Stomach (tissue), 9 donors: ENCODE measurements around the gene ITPR2. TPM values are rescaled to one million over a fixed set of nuclear protein-coding genes. Genes with fewer than 3 reads are reported as not detected.

Experiments
- DNase-seq, 2 donors: peaks; one replicate each; pipeline versions ENCODE4 v3.0.0 to v3.0.0-alpha.2; 2013 to 2019
- H3K27ac ChIP-seq, 5 donors: fragments of 200-600 bp in 4 of 5; sonication (generic) in 4 of 5; one replicate each; pipeline ENCODE4 v1.5.1; 2013 to 2019; ENCODE audit warnings: mild to moderate bottlenecking in 1 of 5, moderate library complexity in 1 of 5
- H3K27me3 ChIP-seq, 3 donors: fragments of 200-600 bp; sonication (generic); one replicate each; pipeline ENCODE4 v1.5.1; 2017 to 2019; ENCODE audit warnings: mixed run types in 1 of 3
- H3K36me3 ChIP-seq, 4 donors: fragments of 200-600 bp; sonication (generic); 1 replicate in 3 of 4; 2 replicates in 1 of 4; pipeline ENCODE4 v1.5.1; 2016 to 2019
- H3K4me1 ChIP-seq, 4 donors: fragments of 200-600 bp; sonication (generic); one replicate each; pipeline ENCODE4 v1.5.1; 2016 to 2019
- H3K4me3 ChIP-seq, 4 donors: fragments of 200-600 bp; sonication (generic) in 3 of 4; one replicate each; pipeline ENCODE4 v1.5.1; 2016 to 2019; ENCODE audit warnings: mild to moderate bottlenecking in 1 of 4
- H3K9me3 ChIP-seq, 4 donors: fragments of 200-600 bp; sonication (generic); one replicate each; pipeline ENCODE4 v1.5.1; 2016 to 2019
- CTCF ChIP-seq, 7 experiments: fragments of 450-650 bp in 4 of 7; fragments of 200-600 bp in 3 of 7; sonication (generic) in 3 of 7; IDR thresholded peaks; one replicate each; pipeline ENCODE4 v1.5.1; 2016 to 2019; ENCODE audit warnings: antibody characterized with exemption in 7 of 7, control low read depth in 2 of 7, mild to moderate bottlenecking in 1 of 7
- EP300 ChIP-seq: sonication (generic); formaldehyde crosslinking; IDR thresholded peaks from one replicate; pipeline ENCODE4 v1.6.1; 2017; ENCODE audit warnings: antibody characterized with exemption
- POLR2A ChIP-seq, 4 donors: fragments of 450-650 bp; IDR thresholded peaks; one replicate each; pipeline ENCODE4 v1.6.1; 2016; ENCODE audit warnings: antibody characterized with exemption in 4 of 4, control low read depth in 2 of 4, mild to moderate bottlenecking in 1 of 4, moderate library complexity in 1 of 4
- POLR2AphosphoS5 ChIP-seq, 3 donors: sonication (generic); formaldehyde crosslinking; IDR thresholded peaks; one replicate each; pipeline ENCODE4 v1.6.1; 2016; ENCODE audit warnings: antibody characterized with exemption in 3 of 3
- WGBS, 5 donors: extraction: QIAGEN DNeasy Blood & Tissue Kit in 3 of 5; methylation state at CpG; one replicate each; pipeline versions ENCODE4 v1.1.5 to v1.1.7; 2013 to 2018; 5-methylcytosine and 5-hydroxymethylcytosine counted together
- intact Hi-C: fragments of 100-400 bp; cut with DNase I; formaldehyde crosslinking; loops from one replicate; pipeline ENCODE4 v1.15.1; 2023; ENCODE audit warnings: low total_unique reads
- polyA plus RNA-seq, 3 donors: library from polyadenylated mRNA; stranded (reverse); fragments of 200-250 nt; gene quantifications; one replicate each; pipeline ENCODE4 v1.2.3, GENCODE V29; 2013
- total RNA-seq, 5 donors: library from RNA; depleted of rRNA; stranded (reverse); fragments of >200 nt; gene quantifications; one replicate each; pipeline versions ENCODE4 v1.1.0 to v1.2.3, GENCODE V29; 2014 to 2016
- donor health status: healthy with polysubstance abuse.
- donor health status: Bipolar disorder and iron deficiency.
- donor health status: healthy.

ITPR2 gene
- total and polyA plus RNA-seq, 8 donors: 1.4 to 172 (median 23.4) TPM

DNA sequence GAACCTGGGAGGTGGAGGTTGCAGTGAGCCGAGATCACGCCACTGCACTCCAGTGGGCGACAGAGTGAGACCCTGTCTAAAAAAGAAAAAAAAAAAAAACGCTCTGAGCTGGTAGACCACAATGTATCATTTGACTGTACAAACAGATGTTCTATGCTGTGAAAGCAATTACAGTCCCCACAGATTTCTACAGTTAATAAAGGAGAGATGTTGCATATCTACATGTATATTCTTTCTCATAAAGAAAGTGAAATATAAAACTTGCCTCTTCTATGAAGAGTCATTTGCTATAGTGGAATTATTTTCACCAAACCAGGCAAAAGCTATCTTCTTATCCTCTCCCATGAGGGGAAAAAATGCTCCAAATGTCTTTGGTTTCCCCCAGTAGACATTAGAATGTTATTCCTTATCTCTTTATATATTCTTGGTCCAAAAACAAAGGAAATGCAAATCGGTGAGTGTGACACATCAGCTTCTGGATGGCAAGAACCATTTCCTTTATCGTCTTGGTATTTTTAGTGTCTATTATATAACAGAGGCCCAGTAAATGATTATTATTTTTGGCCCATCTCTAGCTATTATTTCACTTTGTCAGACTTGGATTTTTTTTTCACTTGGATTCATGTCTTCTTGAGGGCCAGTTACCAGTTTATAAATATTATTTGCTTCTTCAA, 407.3 kb downstream of the ITPR2 start:
- no peak overlapping the region for H3K4me3 ChIP-seq
- intact Hi-C loops: no loop called here
- H3K4me1 ChIP-seq: no peaks in the 10 kb centered on the region
- no peak for DNase-seq
- H3K9me3 ChIP-seq: no peaks in the 10 kb centered on the region
- no peaks in the 10 kb centered on the region for H3K36me3 ChIP-seq
- TF ChIP-seq CTCF (IDR thresholded peaks at IDR 0.05) (no peak), EP300 (no peak), POLR2A (IDR thresholded peaks at IDR 0.05) (no peak), POLR2AphosphoS5 (IDR thresholded peaks at IDR 0.05) (no peak)
- H3K27ac ChIP-seq: no peak overlapping the region
- H3K27me3 ChIP-seq: no peaks in the 10 kb centered on the region
- WGBS, 5 donors: 82 to 89% (median 87%) methylated on average over 6 of the region's 6 CpGs

DNA sequence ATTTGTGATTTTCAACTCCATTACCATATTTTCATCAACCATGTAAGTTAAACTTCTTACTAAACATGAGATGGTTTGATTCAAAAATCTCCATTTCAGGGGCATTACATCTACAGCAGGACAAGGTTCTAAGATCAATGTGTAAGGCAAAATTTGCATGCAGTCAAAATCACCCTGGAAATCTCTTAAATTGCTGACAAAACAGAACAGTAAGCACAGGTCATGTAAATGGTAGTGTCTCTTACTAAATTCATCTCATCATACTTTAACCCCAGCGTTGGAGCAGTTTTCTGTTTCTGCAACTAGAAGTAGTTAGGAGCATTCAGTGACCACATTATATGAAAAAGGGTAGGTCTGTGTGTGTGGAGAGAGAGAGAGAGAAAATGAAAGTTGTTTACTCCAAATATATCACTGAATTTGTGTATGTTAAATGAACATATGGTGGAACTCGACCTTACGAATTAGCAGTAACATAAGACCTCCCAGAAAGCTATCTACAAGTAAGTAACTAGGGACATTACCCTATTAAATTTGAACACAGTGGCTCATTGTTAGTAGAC, 410.1 kb downstream of the ITPR2 start:
- Histone ChIP-seq H3K27me3 (no peaks in the 10 kb centered on the region), H3K9me3 (no peaks in the 10 kb centered on the region), H3K27ac (no peak overlapping the region), H3K36me3 (peaks cover 0 to 6% (median 4%) of the 10 kb centered on the region in 4 donors), H3K4me3 (no peak overlapping the region), H3K4me1 (no peaks in the 10 kb centered on the region)
- TF ChIP-seq POLR2A (IDR thresholded peaks at IDR 0.05): no peak
- no peak for TF ChIP-seq POLR2AphosphoS5 (IDR thresholded peaks at IDR 0.05)
- TF ChIP-seq EP300: no peak
- intact Hi-C loops: no loop called here
- DNase-seq: no peak
- WGBS, 5 donors: 66 to 79% (median 72%) methylated on average over 3 of the region's 3 CpGs

DNA sequence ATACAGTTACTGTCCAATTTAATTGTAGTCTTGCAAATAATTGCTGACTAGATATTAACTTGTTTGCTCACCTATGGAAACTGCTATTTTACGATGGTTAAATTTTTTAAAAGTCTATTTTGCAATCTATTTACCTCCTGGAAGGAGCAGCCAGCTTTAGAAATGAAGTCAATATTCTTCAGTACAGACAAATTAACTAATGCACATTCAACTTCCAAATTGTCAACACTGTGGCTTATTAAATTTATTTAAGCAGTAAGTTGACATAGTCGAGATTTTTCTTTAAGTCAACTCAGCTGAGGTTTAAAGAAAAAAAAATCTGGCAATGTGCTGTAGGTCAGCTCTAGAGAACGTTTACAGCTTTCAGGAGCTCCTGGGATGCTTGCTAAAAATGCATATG, 416.4 kb downstream of the ITPR2 start:
- H3K36me3 ChIP-seq: peaks cover 0 to 25% (median 14%) of the 10 kb centered on the region in 4 donors
- H3K27me3 ChIP-seq: no peaks in the 10 kb centered on the region
- intact Hi-C loops: no loop called here
- no peak for TF ChIP-seq EP300
- no peak for TF ChIP-seq POLR2A (IDR thresholded peaks at IDR 0.05)
- no peak for TF ChIP-seq POLR2AphosphoS5 (IDR thresholded peaks at IDR 0.05)
- TF ChIP-seq CTCF (IDR thresholded peaks at IDR 0.05): no peak
- no peaks in the 10 kb centered on the region for H3K9me3 ChIP-seq
- no peak overlapping the region for H3K4me3 ChIP-seq
- WGBS, 5 donors: 24 to 56% (median 40%) methylated on average over 3 of the region's 3 CpGs
- no peaks in the 10 kb centered on the region for H3K4me1 ChIP-seq
- DNase-seq: peak in 1 of 2 donors; percentile 27
- H3K27ac ChIP-seq: no peak overlapping the region

DNA sequence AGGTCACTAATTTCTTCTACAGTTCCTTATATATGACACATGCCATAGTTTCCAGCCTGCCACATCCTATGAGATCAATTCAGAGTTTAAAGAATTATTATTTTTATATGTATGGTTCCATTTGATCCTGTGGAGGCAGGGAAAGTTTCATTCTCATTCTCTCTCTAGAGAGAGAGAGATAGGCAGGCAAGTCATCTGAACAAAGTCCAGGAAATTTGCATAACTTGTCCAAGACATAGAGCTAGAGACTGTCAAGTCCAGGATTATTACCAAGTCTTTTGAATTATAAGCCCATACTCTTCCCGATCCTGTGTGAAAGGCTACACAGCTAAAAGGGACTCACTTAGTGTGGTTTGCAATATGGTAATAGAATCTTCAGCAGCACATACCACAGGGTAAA, 422.3 kb downstream of the ITPR2 start:
- no peak overlapping the region for H3K27ac ChIP-seq
- DNase-seq: no peak
- peaks cover 0 to 38% (median 17%) of the 10 kb centered on the region in 4 donors for H3K36me3 ChIP-seq
- H3K9me3 ChIP-seq: no peaks in the 10 kb centered on the region
- TF ChIP-seq POLR2A (IDR thresholded peaks at IDR 0.05) (no peak), POLR2AphosphoS5 (IDR thresholded peaks at IDR 0.05) (no peak), CTCF (IDR thresholded peaks at IDR 0.05) (no peak), EP300 (no peak)
- H3K4me3 ChIP-seq: no peak overlapping the region
- no peaks in the 10 kb centered on the region for H3K4me1 ChIP-seq
- 87 to 95% (median 93%) methylated on average over 1 of the region's 1 CpG for WGBS, 5 donors
- intact Hi-C loops: no loop called here
- H3K27me3 ChIP-seq: no peaks in the 10 kb centered on the region

DNA sequence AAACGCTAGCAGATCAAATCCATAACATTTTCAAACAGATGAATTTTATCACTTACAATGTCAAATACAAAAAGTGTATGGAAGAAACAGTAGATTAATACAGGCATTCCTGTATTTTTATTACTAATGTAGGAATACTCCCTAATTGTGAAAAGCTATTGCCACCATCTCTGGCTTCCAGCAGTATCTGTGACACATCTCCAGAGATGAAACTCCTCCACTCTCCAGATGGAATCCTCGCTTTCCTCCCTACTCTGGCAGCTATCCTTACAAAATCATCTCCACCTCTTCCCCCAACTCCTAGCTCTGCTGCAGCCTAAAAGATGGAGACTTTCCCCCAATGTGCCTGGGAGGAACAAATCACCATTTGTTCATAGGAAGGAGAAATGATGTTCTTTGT, 426.2 kb downstream of the ITPR2 start:
- no peaks in the 10 kb centered on the region for H3K4me1 ChIP-seq
- H3K9me3 ChIP-seq: no peaks in the 10 kb centered on the region
- no peak for DNase-seq
- H3K27me3 ChIP-seq: no peaks in the 10 kb centered on the region
- no peak overlapping the region for H3K27ac ChIP-seq
- H3K36me3 ChIP-seq: peaks cover 0 to 24% (median 15%) of the 10 kb centered on the region in 4 donors
- TF ChIP-seq POLR2A (IDR thresholded peaks at IDR 0.05) (no peak), CTCF (IDR thresholded peaks at IDR 0.05) (no peak), EP300 (no peak), POLR2AphosphoS5 (IDR thresholded peaks at IDR 0.05) (no peak)
- intact Hi-C loops: no loop called here
- no peak overlapping the region for H3K4me3 ChIP-seq
- WGBS, 5 donors: 88 to 96% (median 90%) methylated on average over 2 of the region's 2 CpGs
